HEK293T (cell line): ENCODE measurements around the gene ETFDH.

Source experiments
- CTCF ChIA-PET: fragments of 350-600 bp; formaldehyde crosslinking; extraction: SDS; loops from one replicate; lab custom pipeline; 2021; ENCODE audit warnings: antibody characterized with exemption, inconsistent platforms; lab: Yijun Ruan, JAX
- POLR2A ChIA-PET: fragments of 350-600 bp; formaldehyde crosslinking; extraction: SDS; loops from one replicate; lab custom pipeline; 2020; ENCODE audit warnings: antibody characterized with exemption, inconsistent platforms; lab: Yijun Ruan, JAX
- DNase-seq: peaks from one replicate; pipeline ENCODE4 v3.0.0; 2012; ENCODE audit warnings: mixed read lengths; ENCODE audit errors: extremely low spot score
- ARNT ChIP-seq: fragments of 450-650 bp; IDR thresholded peaks from 2 replicates; pipeline ENCODE4 v1.6.1; 2017; ENCODE audit warnings: mild to moderate bottlenecking
- BHLHE40 ChIP-seq: fragments of 450-650 bp; IDR thresholded peaks from 2 replicates; pipeline ENCODE4 v1.6.1; 2016; ENCODE audit warnings: mild to moderate bottlenecking, moderate library complexity, borderline replicate concordance
- CTBP1 ChIP-seq: fragments of 450-650 bp; IDR thresholded peaks from 2 replicates; pipeline ENCODE4 v1.6.1; 2016; ENCODE audit warnings: borderline replicate concordance
- ELF4 ChIP-seq: fragments of 450-650 bp; IDR thresholded peaks from 2 replicates; pipeline ENCODE4 v1.6.1; 2017; ENCODE audit warnings: antibody characterized with exemption
- FOXA1 ChIP-seq: fragments of 450-650 bp; IDR thresholded peaks from 2 replicates; pipeline ENCODE4 v1.6.1; 2016; ENCODE audit warnings: mild to moderate bottlenecking
- FOXK2 ChIP-seq: fragments of 450-650 bp; IDR thresholded peaks from 2 replicates; pipeline ENCODE4 v1.6.1; 2016; ENCODE audit warnings: mild to moderate bottlenecking
- FOXM1 ChIP-seq: fragments of 450-650 bp; IDR thresholded peaks from 2 replicates; pipeline ENCODE4 v1.6.1; 2017; ENCODE audit warnings: mild to moderate bottlenecking, borderline replicate concordance
- HDGF ChIP-seq: fragments of 450-650 bp; IDR thresholded peaks from 2 replicates; pipeline ENCODE4 v1.6.1; 2017; ENCODE audit warnings: antibody characterized with exemption, borderline replicate concordance
- L3MBTL2 ChIP-seq: fragments of 450-650 bp; conservative IDR thresholded peaks from 2 replicates; pipeline ENCODE4 v1.6.1; 2016; ENCODE audit warnings: mild to moderate bottlenecking
- LEF1 ChIP-seq: fragments of 450-650 bp; IDR thresholded peaks from 2 replicates; pipeline ENCODE4 v1.6.1; 2017; ENCODE audit warnings: mild to moderate bottlenecking, borderline replicate concordance
- NFRKB ChIP-seq: fragments of 450-650 bp; IDR thresholded peaks from 2 replicates; pipeline ENCODE4 v1.6.1; 2016; ENCODE audit warnings: mild to moderate bottlenecking, moderate library complexity
- PKNOX1 ChIP-seq: fragments of 450-650 bp; IDR thresholded peaks from 2 replicates; pipeline ENCODE4 v1.6.1; 2016
- SP1 ChIP-seq: fragments of 450-650 bp; IDR thresholded peaks from 2 replicates; pipeline ENCODE4 v1.6.1; 2017
- SUZ12 ChIP-seq: fragments of 450-650 bp; IDR thresholded peaks from 2 replicates; pipeline ENCODE4 v1.6.1; 2016; ENCODE audit warnings: mild to moderate bottlenecking
- TARDBP ChIP-seq: fragments of 450-650 bp; IDR thresholded peaks from 2 replicates; pipeline ENCODE4 v1.6.1; 2016
- ZNF384 ChIP-seq: fragments of 450-650 bp; IDR thresholded peaks from 2 replicates; pipeline ENCODE4 v1.6.1; 2016

ETFDH gene

GRCh38 chr4:158722917-158723793 lies 51.1 kb downstream of the ETFDH start, which contains the start of gene PPID:
Gene PPID, minus strand, starts transcription at chr4:158723396. Its CDS starts 108 bp downstream, at chr4:158723288.
- TF ChIP-seq NFRKB (no peak), L3MBTL2 (peak; percentile 98), SP1 (no peak), LEF1 (no peak), ZNF384 (no peak), ELF4 (peak; percentile 77), FOXM1 (no peak), CTBP1 (peak; percentile 36; the same call in 1 of the 2 replicates), TARDBP (no peak), HDGF (no peak)
- ChIA-PET CTCF (no interaction called here), POLR2A (interaction anchor here (0.9 to 1.3 kb wide), 3 partner anchors 46 to 129 kb away, joined by 3 to 4 read pairs (median 4); partner anchors contain the start of gene FNIP2)
- DNase-seq, result peak; percentile 91

GRCh38 chr4:158724637-158725036 lies 52.5 kb downstream of the ETFDH start:
- TF ChIP-seq SP1 (no peak), ELF4 (no peak), ARNT (no peak), FOXM1 (no peak), NFRKB (no peak), SUZ12 (no peak), PKNOX1 (no peak), L3MBTL2 (no peak), FOXA1 (no peak), ZNF384 (no peak)
- ChIA-PET POLR2A (interaction anchor here (1.3 kb wide), 1 partner anchor 44 kb away, joined by 4 read pairs; the partner anchor contains the start of gene FNIP2), CTCF (interaction anchor here (0.6 to 1.0 kb wide), 2 partner anchors 12 to 478 kb away, joined by 3 read pairs; no protein-coding TSS in a partner anchor)
- DNase-seq, result no peak

GRCh38 chr4:158726633-158727032 lies 54.5 kb downstream of the ETFDH start:
- DNase-seq, result no peak
- POLR2A ChIA-PET, result no interaction called here
- CTCF ChIA-PET, result no interaction called here
- TF ChIP-seq FOXA1 (no peak), BHLHE40 (no peak), FOXK2 (no peak), CTBP1 (no peak), ELF4 (no peak), PKNOX1 (no peak), L3MBTL2 (no peak), ARNT (no peak), SUZ12 (no peak), HDGF (no peak)

- TF ChIP-seq FOXA1 (no peak), TARDBP (no peak), CTBP1 (no peak), PKNOX1 (no peak), ELF4 (no peak), BHLHE40 (no peak), HDGF (no peak), NFRKB (no peak), L3MBTL2 (no peak), SUZ12 (no peak), FOXK2 (no peak), ZNF384 (no peak), SP1 (no peak), LEF1 (no peak), FOXM1 (no peak), ARNT (no peak)
- POLR2A ChIA-PET, result no interaction called here
- CTCF ChIA-PET, result no interaction called here
- DNase-seq, result no peak
Observed at GRCh38 chr4:158728236-158728635, 56.1 kb downstream of the ETFDH start.

GRCh38 chr4:158729716-158730559 lies 57.8 kb downstream of the ETFDH start:
- POLR2A ChIA-PET, result no interaction called here
- TF ChIP-seq FOXK2, result no peak
- TF ChIP-seq ELF4, result no peak
- no peak for TF ChIP-seq LEF1
- TF ChIP-seq HDGF, result no peak
- no peak for TF ChIP-seq PKNOX1
- no peak for TF ChIP-seq ARNT
- TF ChIP-seq SUZ12, result no peak
- peak; percentile 70 for DNase-seq
- CTCF ChIA-PET, result interaction anchor here (0.6 to 1.0 kb wide), 7 partner anchors 105 to 700 kb away, joined by 3 to 5 read pairs (median 3); no protein-coding TSS in a partner anchor
